Retinal pigment epithelial cell (primary cell): ENCODE results near the gene DSP.

Experiments
- DNase-seq: peaks from one replicate; pipeline ENCODE4 v3.0.0-alpha.2; 2010; ENCODE audit warnings: low read depth
- H3K4me3 ChIP-seq: 2 replicates; pipeline ENCODE4 v1.5.1; 2011; ENCODE audit warnings: mild to moderate bottlenecking, low read length, control low read depth, moderate library complexity
- CTCF ChIP-seq: conservative IDR thresholded peaks from 2 replicates; pipeline ENCODE4 v1.5.1; 2011; ENCODE audit warnings: low read depth, low read length, control low read depth, inconsistent platforms

Gene DSP

GRCh38 chr6:7504041-7504440, 37.4 kb upstream of the DSP start:
- TF ChIP-seq CTCF, result no peak
- H3K4me3 ChIP-seq, result no peak overlapping the region
- DNase-seq, result no peak

GRCh38 chr6:7505189-7505699, 36.2 kb upstream of the DSP start:
- TF ChIP-seq CTCF, result no peak
- DNase-seq, result peak; percentile 97
- H3K4me3 ChIP-seq, result peak overlapping the region; percentile 20

GRCh38 chr6:7507600-7507999, 33.9 kb upstream of the DSP start:
- TF ChIP-seq CTCF, result no peak
- DNase-seq, result no peak

GRCh38 chr6:7512320-7512719, 29.2 kb upstream of the DSP start:
- TF ChIP-seq CTCF, result no peak
- DNase-seq, result no peak
- H3K4me3 ChIP-seq, result no peak overlapping the region

More at GRCh38 chr6:7507600-7507999, 33.9 kb upstream of the DSP start:
- no peak overlapping the region for H3K4me3 ChIP-seq

- no peak overlapping the region for H3K4me3 ChIP-seq
- no peak for DNase-seq
- no peak for TF ChIP-seq CTCF
Measured at GRCh38 chr6:7513529-7513928, 27.9 kb upstream of the DSP start.

- no peak overlapping the region for H3K4me3 ChIP-seq
- no peak for DNase-seq
- TF ChIP-seq CTCF, result no peak
Measured at GRCh38 chr6:7515363-7515762, 26.1 kb upstream of the DSP start.

GRCh38 chr6:7518877-7519276, 22.6 kb upstream of the DSP start:
- DNase-seq, result no peak
- TF ChIP-seq CTCF, result no peak
- no peak overlapping the region for H3K4me3 ChIP-seq
